ENCODE data around the gene SETD7.
A peak's percentile ranks its signal among the peaks of the same experiment; 100 is the strongest.

Gene SETD7

GRCh38 chr4:139568206-139568955 lies 12.4 kb upstream of the SETD7 start:
- no peak for DNase-seq

- DNase-seq = no peak
These were observed 11.3 kb upstream of the SETD7 start for GRCh38 chr4:139567159-139567870.

DNA sequence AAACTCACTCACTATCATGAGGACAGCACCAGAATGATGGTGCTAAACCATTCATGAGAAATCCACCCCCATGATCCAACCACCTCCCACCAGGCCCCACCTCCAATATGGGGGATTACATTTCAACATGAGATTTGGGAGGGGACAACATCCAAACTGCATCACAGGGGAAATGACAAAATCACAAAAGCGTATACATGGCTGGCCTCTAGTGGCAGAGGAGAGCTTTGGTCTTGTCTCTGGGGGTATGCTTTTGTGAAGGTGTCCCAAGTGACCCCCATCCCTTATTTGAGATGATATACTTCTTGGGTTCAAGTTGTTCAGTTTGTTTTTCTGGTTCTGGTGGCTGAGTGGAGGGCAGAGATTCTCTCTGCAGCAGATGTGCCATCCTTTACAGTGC lies 8.5 kb upstream of the SETD7 start:
- DNase-seq = no peak

DNA sequence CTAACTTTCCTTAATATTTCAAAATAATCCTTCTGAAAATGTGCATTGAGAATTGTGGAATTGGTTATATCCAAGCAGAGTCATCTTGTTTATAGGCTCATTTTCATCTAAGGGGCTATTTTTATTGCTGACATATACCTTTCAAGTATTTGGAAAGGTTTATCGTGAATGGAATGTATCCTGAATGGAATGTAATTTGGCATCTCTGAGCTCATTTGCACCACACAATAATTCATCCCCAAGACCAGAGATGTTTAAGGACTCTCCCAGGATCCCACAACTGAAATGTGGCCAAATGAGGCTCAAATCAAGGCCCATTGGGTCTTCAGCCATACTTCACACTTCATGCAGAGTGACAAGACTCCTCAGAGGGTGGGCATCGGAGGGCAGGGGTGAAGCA lies 7.5 kb upstream of the SETD7 start:
- DNase-seq = no peak

DNA sequence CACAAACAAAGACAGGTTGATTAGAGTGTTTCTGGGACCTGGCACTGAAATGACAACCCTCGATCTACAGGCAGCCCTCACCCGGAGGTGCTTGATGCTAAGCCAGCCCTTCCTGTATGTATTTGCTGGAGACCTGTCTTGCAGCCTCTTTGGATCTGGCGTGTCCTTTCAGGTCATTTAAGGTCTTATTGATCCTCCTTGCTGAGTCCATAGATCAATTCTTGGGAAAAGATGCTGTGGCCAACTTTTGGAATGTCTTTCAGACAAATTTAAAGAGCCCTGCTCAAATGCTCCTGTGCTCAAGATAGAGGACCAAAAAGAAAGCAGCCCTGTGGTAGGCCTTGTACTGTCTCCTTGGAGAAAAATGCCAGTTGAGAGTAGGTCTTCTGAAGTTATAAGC lies 6.8 kb upstream of the SETD7 start:
- no peak for DNase-seq

DNA sequence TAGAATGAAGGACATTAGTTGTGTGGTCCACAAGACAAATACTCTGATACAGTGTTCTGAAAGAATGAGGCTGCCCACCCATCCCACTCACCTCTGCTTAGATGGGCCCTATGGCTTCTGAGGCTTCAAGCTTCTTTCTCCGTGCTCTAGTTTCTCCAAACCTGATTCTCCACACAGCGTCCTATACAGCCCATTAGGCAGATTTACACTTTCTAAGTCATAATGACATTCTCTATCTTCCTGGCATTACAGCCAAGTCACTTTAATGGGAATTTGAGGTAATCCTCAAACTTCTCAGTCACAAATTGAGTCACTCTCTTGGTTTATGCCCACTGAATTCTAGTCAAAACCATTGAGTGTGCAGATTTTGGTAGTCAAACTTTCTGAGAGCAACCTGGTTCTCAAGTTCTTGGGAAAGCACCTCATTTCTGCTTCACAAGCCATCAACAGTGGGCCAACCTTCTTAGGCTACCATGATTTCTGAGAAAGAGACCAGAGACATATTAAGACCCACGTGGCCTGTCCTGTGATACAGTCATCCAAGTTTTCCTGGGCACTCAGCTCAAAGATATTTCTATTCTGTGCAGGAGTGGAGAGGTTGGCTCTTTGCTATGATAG lies 6.2 kb upstream of the SETD7 start:
- no peak for DNase-seq

DNA sequence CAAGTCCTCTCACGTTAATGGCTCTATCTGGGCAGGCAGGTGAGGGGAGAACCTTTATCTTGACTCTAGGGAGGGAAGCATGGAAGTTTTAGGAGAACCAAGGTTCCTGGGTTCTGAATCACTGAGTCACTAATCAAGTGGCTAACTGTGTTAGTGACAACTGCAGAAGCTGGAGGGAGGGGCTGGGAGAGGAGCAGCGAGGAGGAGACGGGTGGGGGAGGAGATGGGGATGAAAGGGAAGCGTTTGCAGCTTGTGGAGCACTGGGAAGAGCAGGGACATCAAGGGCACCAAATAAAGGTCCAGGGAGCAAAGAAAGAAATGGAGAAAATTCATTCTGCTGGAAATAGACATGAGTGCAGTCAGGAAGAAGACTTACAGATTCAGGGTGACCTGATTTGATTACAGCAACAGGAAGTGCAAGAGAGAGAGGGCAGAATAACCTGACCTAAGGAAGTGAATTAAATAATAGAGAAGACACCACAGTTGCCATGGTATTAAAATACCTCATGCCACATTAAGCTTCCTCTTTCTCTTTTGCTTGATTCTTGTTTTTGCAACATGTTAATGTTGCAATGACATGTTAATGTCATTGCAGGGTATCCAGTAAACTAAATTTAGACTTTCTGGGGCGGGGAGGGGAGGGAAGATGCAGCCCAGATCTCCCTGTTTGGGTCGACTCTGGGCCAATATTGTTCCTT lies 4.5 kb upstream of the SETD7 start:
- DNase-seq = no peak

DNA sequence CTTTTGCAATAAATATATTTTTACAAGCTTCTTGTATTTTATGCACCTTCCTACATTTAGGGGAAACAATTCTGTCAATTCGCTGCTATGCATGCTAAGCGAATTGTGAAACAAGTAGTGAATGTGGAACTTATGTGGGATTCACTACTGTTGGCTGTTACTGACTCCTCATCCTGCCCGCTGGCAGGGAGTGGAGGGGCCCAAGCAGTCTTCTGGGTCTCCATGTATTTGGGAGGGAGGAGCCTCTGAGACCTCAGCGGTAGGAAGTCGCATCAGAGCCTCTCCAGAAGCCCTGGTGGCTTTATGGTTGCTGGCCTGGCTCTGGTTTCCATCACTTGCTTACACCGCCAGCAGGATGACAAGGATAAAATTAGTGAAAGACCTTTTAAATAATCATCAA lies 3.7 kb upstream of the SETD7 start:
- DNase-seq = no peak

- DNase-seq = no peak
These were observed 3.1 kb upstream of the SETD7 start for GRCh38 chr4:139559089-139559479.

DNA sequence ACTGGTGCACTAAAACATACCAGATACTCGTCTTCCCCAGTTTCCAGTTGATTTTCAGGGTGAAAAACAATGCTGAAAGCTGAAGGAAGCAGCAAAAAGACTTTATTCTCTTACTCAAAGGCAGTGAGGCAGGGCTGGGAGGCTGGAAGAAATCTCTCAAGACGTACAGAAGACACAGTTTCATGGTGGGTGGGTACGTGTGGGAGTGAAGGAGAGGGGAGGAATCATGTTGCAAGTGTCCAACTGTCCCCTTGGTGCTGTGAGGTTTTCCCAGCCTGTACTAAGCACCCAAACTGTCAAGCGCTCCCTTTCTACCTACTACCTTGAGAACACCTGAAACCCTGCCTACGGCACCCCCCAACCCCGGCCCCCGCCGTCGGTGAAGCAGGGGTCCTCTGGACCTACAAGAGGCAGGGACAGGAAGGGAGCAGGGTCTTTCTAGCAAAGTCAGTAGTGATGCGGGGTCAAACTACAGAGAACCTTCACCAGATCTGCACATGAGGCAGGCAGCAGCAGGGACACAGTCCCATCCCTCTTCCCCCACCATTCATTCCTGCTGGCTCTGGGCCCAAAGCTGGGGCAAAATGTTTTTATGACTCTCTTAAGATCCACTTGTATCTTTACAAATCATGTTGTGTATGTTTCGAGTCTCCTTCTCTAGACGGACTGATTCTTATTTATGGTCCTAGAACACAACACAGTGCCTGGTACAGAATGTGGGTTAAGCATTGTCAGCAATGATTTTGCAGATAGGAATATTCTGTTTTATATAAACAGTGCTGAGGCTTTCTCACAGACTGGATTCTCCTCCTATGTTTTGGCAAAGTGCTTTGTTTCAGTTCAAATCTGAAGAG lies 2.4 kb upstream of the SETD7 start:
- DNase-seq = no peak

DNA sequence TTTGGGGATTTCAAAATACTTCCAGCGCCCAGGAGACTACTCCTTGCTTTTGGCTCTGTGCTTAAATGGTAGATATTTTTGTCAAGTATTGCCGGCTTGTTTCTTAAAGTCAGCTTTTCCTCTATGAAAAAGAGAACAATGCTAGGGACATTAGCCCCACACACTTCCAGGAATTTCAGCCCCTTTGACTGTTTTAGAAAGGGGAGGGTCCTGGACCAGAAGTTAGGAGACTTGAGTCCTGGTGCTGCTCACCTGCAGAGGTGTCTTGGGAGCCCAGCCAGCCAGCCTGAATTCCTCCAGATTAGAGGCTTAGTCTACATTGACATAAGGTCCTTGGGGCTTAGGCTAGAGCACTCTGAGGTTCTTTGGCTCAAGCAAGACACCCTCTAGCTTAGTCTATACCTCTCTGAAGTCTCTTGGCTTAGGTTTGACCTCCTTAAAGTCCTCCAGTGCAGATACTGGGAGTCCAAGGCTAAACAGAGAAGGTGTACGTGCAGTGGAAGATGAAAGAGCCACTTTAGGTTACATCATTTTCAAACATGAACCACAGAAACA lies 1.6 kb upstream of the SETD7 start:
- DNase-seq = no peak

- DNase-seq = peak; percentile 73
These were observed 921 bp upstream of the SETD7 start for GRCh38 chr4:139556724-139557555.

GRCh38 chr4:139555705-139556070 lies 331 bp downstream of the SETD7 start:
- no peak for DNase-seq

DNA sequence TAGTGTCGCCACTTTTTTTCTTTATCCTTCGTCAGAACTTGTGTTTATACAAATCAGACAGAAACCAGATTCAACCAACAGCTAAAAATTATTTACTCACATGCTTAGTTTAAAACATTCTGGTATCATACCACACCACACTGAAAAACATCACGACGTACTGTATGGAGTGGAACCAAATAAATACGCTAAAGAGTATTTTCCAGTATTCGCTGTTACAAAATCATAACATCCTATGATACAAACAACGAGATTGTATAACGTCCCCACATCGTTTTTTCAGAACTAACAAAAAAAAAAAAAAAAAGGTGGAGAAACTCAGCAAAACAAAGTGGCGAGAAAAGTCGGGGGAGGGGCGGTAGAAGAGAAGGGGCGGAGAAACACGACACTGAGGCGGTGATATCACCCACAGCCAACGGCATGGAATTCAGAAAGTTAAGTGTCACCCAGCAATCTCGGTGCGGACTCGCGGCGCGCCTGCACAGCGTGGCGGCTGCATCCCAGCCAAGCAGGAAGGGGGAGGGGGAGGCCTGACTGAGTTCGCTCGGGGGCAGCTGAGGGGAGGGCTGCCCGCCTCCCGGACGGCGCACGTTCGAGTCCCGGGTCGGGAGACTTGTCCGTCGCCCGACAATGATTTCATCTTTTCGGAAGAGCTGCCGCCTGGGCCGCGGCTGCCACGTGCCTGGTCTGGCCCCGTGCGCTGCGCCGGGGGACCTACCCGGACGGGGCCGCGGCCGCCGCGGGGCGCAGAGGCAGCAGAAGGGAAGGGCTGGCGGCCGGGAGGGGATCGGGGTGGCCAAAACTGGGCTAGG lies 920 bp downstream of the SETD7 start:
- DNase-seq = peak; percentile 86

GRCh38 chr4:139554642-139554892 lies 1.5 kb downstream of the SETD7 start:
- DNase-seq = no peak

DNA sequence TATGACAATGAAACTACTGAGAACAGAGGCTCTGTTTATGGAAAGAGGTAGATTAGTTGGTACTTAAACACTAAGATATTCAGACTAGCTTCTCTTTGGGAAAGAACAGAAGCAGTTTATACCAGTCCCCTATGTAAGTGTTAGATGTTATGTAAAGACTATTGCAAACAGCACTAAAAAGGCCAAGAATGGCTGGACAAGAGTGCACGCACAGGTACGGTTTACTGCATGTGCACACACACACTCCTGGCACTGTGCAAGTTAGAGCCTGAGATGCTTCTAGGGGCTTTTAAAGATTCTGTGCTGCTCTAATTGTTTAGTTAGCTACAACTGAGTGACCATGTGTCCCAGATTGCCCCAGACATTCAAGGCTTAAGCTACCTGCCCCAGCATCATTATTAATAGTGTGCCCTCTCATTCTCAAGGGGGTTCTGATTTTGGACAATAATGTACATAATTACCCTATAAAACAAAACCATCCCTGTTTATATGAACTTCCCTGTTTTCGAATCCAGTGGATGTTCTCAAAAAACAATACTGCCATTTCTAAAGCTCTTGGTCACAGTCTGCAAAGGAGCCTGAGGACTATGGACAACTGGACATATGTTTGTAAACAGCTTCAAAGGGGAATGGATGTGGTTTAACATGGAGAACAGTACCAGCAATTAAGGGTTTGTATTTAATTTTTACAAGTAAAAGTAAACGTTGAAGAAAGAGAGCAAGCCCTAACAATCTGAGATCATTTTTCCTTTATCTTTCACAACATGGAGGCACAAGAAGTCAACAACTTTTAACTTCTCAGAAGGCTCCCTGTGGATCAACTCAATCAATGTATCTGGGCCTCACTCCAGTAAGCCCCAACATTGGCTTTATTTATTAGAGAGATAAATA lies 2.0 kb downstream of the SETD7 start:
- DNase-seq = no peak

GRCh38 chr4:139552517-139553307 lies 3.3 kb downstream of the SETD7 start:
- no peak for DNase-seq

DNA sequence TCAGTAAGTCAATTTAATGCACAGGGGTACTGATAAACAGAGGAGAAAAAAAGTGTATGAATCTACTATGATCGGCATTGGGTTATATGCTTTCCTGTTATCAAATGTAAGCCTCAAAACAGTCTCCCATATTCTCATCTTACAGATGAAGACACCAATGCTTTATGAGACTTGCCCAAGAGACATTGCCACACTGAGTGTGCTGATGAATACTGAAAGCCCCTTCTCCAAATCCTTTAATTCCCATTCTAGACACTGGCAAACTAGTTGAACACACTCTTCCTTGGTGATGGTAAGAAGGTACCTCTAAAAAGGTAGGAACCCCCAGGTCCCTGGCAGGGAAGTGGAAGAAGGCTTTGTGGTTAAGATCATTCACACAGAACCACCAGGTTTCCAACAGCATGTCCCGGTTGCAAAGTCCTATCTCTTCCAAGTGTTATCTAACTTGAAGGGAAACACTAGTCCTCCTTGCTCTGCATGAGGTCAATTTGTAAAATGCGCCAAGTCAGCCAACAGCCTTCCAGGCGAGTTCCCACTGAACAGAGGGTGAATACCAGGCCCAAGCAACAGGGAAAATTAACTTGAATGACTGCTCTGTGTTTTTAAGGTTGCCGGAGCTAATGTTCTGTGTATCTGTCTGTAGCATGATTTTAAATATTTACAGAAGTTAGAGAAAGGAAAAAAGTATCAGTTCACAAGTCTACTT lies 5.1 kb downstream of the SETD7 start:
- DNase-seq = no peak
